ENCODE measurements around the gene TBK1. TPM values are rescaled to one million over a fixed set of nuclear protein-coding genes. Genes with fewer than 3 reads are reported as not detected.

The TBK1 gene
- total and polyA plus RNA-seq, 2 of the 13 experiments (the other 11 are each of a cell fraction or from before 2014, with no cell fraction given): 10.3 to 25.2 TPM

DNA sequence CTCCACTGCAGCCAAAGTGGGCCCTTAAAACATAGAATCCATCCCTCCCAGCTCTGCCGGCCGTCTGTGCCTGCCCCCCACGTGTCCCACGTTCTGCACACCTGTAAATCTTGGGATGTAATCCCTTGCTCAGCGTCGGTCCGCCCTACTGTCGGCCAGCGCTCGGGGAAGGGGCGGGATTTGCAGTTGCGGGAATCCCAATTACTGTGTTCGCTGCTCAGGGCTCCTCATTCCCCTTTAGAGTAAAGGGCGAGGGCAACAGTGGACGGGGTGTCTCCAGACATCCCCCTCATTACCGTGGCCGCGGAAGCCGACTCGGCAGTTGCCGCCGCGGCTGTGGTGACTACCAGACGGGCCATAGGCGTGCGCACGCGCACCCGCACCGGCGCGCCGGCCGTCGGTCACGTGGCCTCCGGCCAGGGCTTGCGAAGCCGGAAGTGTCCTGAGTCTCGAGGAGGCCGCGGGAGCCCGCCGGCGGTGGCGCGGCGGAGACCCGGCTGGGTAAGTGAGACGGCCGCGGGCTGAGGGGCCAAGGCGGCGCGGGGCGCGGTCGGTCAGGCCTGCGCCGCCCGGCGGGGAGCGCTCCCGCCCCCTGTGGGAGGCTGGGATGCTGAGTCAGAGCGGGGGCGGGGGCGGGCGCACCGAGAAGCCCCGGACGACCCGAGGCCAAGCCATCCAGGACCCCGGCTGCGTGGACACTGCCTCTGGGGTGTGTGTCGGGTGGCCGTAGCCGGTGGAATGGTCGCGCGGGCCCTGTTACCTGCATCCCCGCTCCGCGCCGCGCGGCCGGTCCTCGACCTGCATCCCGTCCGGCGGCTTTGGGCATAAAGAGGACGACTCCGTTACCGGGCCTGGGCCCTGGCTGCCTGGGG is at the start of gene TBK1 (continued):
- TF ChIP-seq SOX13 (IDR thresholded peaks at IDR 0.05) (no peak), SOX13 (CRISPR knock-in tag; conservative IDR thresholded peaks at IDR 0.05 in 1 of 2, IDR thresholded peaks at IDR 0.05 in 1 of 2) (0 out of 4 replicates have a peak, but pooled peaks of 1 of the 2 experiments have one; percentile 2), PRMT3 (CRISPR knock-in tag; IDR thresholded peaks at IDR 0.05; ENCODE audit: borderline replicate concordance, low read depth) (0 out of 2 replicates have a peak, but pooled peaks have one; percentile 25), NONO (IDR thresholded peaks at IDR 0.05) (no peak), NONO (CRISPR knock-in tag; conservative IDR thresholded peaks at IDR 0.05) (no peak; the same call in 1 of the 2 replicates), RBAK (CRISPR knock-in tag; IDR thresholded peaks at IDR 0.05) (no peak), HNRNPL (IDR thresholded peaks at IDR 0.05; ENCODE audit: low read depth, low read length) (no peak), NKX3-1 (CRISPR knock-in tag; IDR thresholded peaks at IDR 0.05) (peak; percentile 54), KMT2B (CRISPR knock-in tag; IDR thresholded peaks at IDR 0.05) (peak; percentile 80), KAT7 (CRISPR knock-in tag; IDR thresholded peaks at IDR 0.05; ENCODE audit: borderline replicate concordance) (peak; percentile 67; the same call in 1 of the 2 replicates), TCF7 (IDR thresholded peaks at IDR 0.05; ENCODE audit: low read depth) (no peak), XBP1 (CRISPR knock-in tag; IDR thresholded peaks at IDR 0.05) (no peak), ARID2 (CRISPR knock-in tag; IDR thresholded peaks at IDR 0.05; ENCODE audit: borderline replicate concordance) (peak; percentile 67; the same call in 1 of the 2 replicates), ESRRA (CRISPR knock-in tag; IDR thresholded peaks at IDR 0.05; ENCODE audit: low read depth) (no peak), ZNF615 (CRISPR knock-in tag; IDR thresholded peaks at IDR 0.05; ENCODE audit: borderline replicate concordance) (no peak), STAT5B (CRISPR knock-in tag; IDR thresholded peaks at IDR 0.05) (no peak), ZNF558 (CRISPR knock-in tag; IDR thresholded peaks at IDR 0.05; ENCODE audit: borderline replicate concordance) (peak; percentile 67; the same call in 1 of the 2 replicates), U2AF2 (IDR thresholded peaks at IDR 0.05; ENCODE audit: low read depth, low read length) (no peak), ZNF713 (CRISPR knock-in tag; IDR thresholded peaks at IDR 0.05) (no peak), ZNF225 (CRISPR knock-in tag; IDR thresholded peaks at IDR 0.05) (no peak), ZFP36L1 (CRISPR knock-in tag; IDR thresholded peaks at IDR 0.05) (peak; percentile 68; the same call in 1 of the 2 replicates), ZNF572 (CRISPR knock-in tag; IDR thresholded peaks at IDR 0.05) (no peak), MIXL1 (CRISPR knock-in tag; IDR thresholded peaks at IDR 0.05) (0 out of 2 replicates have a peak, but pooled peaks have one; percentile 57), ZNF567 (CRISPR knock-in tag; IDR thresholded peaks at IDR 0.05; ENCODE audit: borderline replicate concordance) (no peak)
- TF ChIP-seq, protein P1, sequence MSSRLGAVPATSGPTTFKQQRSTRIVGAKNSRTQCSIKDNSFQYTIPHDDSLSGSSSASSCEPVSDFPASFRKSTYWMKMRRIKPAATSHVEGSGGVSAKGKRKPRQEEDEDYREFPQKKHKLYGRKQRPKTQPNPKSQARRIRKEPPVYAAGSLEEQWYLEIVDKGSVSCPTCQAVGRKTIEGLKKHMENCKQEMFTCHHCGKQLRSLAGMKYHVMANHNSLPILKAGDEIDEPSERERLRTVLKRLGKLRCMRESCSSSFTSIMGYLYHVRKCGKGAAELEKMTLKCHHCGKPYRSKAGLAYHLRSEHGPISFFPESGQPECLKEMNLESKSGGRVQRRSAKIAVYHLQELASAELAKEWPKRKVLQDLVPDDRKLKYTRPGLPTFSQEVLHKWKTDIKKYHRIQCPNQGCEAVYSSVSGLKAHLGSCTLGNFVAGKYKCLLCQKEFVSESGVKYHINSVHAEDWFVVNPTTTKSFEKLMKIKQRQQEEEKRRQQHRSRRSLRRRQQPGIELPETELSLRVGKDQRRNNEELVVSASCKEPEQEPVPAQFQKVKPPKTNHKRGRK (CRISPR knock-in tag; IDR thresholded peaks at IDR 0.05): no peak
- TF ChIP-seq, protein P2, sequence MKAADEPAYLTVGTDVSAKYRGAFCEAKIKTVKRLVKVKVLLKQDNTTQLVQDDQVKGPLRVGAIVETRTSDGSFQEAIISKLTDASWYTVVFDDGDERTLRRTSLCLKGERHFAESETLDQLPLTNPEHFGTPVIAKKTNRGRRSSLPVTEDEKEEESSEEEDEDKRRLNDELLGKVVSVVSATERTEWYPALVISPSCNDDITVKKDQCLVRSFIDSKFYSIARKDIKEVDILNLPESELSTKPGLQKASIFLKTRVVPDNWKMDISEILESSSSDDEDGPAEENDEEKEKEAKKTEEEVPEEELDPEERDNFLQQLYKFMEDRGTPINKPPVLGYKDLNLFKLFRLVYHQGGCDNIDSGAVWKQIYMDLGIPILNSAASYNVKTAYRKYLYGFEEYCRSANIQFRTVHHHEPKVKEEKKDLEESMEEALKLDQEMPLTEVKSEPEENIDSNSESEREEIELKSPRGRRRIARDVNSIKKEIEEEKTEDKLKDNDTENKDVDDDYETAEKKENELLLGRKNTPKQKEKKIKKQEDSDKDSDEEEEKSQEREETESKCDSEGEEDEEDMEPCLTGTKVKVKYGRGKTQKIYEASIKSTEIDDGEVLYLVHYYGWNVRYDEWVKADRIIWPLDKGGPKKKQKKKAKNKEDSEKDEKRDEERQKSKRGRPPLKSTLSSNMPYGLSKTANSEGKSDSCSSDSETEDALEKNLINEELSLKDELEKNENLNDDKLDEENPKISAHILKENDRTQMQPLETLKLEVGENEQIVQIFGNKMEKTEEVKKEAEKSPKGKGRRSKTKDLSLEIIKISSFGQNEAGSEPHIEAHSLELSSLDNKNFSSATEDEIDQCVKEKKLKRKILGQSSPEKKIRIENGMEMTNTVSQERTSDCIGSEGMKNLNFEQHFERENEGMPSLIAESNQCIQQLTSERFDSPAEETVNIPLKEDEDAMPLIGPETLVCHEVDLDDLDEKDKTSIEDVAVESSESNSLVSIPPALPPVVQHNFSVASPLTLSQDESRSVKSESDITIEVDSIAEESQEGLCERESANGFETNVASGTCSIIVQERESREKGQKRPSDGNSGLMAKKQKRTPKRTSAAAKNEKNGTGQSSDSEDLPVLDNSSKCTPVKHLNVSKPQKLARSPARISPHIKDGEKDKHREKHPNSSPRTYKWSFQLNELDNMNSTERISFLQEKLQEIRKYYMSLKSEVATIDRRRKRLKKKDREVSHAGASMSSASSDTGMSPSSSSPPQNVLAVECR (CRISPR knock-in tag; IDR thresholded peaks at IDR 0.05; ENCODE audit: borderline replicate concordance): peak; percentile 90
